ENCODE measurements around the gene ZNF579. TPM values are rescaled to one million over a fixed set of nuclear protein-coding genes. Genes with fewer than 3 reads are reported as not detected.

The ZNF579 gene
- total RNA-seq, 1 donor from 2014 or later = 2.1 TPM

GRCh38 chr19:55597501-55597921 is 16.9 kb upstream of the ZNF579 start:
- no peak overlapping the region for H3K4me3 ChIP-seq
- H3K27me3 ChIP-seq = no peaks in the 10 kb centered on the region
- DNase-seq (ENCODE audit: low spot score) = no peak
- peaks cover 25% of the 10 kb centered on the region for H3K4me1 Mint-ChIP-seq
- H3K9ac ChIP-seq = no peak overlapping the region
- peaks cover 12% of the 10 kb centered on the region for H3K9me3 Mint-ChIP-seq
- TF ChIP-seq EZH2phosphoT487 (IDR thresholded peaks at IDR 0.05) = no peak
- TF ChIP-seq CTCF (IDR thresholded peaks at IDR 0.05) = no peak
- TF ChIP-seq EZH2 (IDR thresholded peaks at IDR 0.05) = no peak
- H4K20me1 ChIP-seq (ENCODE audit: low read depth) = no peaks in the 10 kb centered on the region
- H3K36me3 ChIP-seq = peaks cover 17% of the 10 kb centered on the region
- H3K27me3 Mint-ChIP-seq (ENCODE audit: insufficient read depth, low read depth) = peaks cover 7% of the 10 kb centered on the region
- H3K4me3 Mint-ChIP-seq = no peak overlapping the region
- no peaks in the 10 kb centered on the region for H3K9me3 ChIP-seq (ENCODE audit: low read depth)
- H3K79me2 ChIP-seq (ENCODE audit: low read depth) = peaks cover 16% of the 10 kb centered on the region
- H3K4me1 ChIP-seq = peaks cover 6% of the 10 kb centered on the region
- H3K27ac Mint-ChIP-seq = no peak overlapping the region
- H3K27ac ChIP-seq = peak overlapping the region; percentile 33
- H3K36me3 Mint-ChIP-seq = peaks cover 40% of the 10 kb centered on the region
- H2AFZ ChIP-seq (replicated peaks) = no peak overlapping the region
- H3K4me2 ChIP-seq = peak overlapping the region; percentile 55
- peaks cover 44% of the 10 kb centered on the region for H3F3A ChIP-seq (ENCODE audit: low read depth)

GRCh38 chr19:55596304-55596703 is 15.7 kb upstream of the ZNF579 start:
- Mint-ChIP-seq H3K4me3 (no peak overlapping the region), H3K27me3 (ENCODE audit: insufficient read depth, low read depth) (peaks cover 4% of the 10 kb centered on the region), H3K4me1 (peaks cover 26% of the 10 kb centered on the region), H3K9me3 (peaks cover 8% of the 10 kb centered on the region), H3K36me3 (peaks cover 42% of the 10 kb centered on the region), H3K27ac (no peak overlapping the region)
- Histone ChIP-seq H4K20me1 (ENCODE audit: low read depth) (no peaks in the 10 kb centered on the region), H2AFZ (replicated peaks) (no peak overlapping the region), H3K4me3 (no peak overlapping the region), H3K4me2 (no peak overlapping the region), H3K4me1 (peaks cover 6% of the 10 kb centered on the region), H3K27me3 (no peaks in the 10 kb centered on the region), H3K9me3 (ENCODE audit: low read depth) (no peaks in the 10 kb centered on the region), H3F3A (ENCODE audit: low read depth) (peaks cover 42% of the 10 kb centered on the region), H3K9ac (no peak overlapping the region), H3K27ac (no peak overlapping the region), H3K79me2 (ENCODE audit: low read depth) (peaks cover 16% of the 10 kb centered on the region), H3K36me3 (peaks cover 17% of the 10 kb centered on the region)
- DNase-seq (ENCODE audit: low spot score) = no peak
- TF ChIP-seq EZH2phosphoT487 (IDR thresholded peaks at IDR 0.05) (no peak), CTCF (IDR thresholded peaks at IDR 0.05) (no peak), EZH2 (IDR thresholded peaks at IDR 0.05) (no peak)

GRCh38 chr19:55594996-55595545 is 14.4 kb upstream of the ZNF579 start:
- no peak for DNase-seq (ENCODE audit: low spot score)
- Histone ChIP-seq H3K4me3 (no peak overlapping the region), H3K27ac (no peak overlapping the region), H3K4me1 (peaks cover 11% of the 10 kb centered on the region), H3K4me2 (no peak overlapping the region), H3K9ac (no peak overlapping the region), H3K27me3 (no peaks in the 10 kb centered on the region), H3K79me2 (ENCODE audit: low read depth) (peaks cover 16% of the 10 kb centered on the region), H4K20me1 (ENCODE audit: low read depth) (no peaks in the 10 kb centered on the region), H3K9me3 (ENCODE audit: low read depth) (no peaks in the 10 kb centered on the region), H2AFZ (replicated peaks) (no peak overlapping the region), H3F3A (ENCODE audit: low read depth) (peaks cover 41% of the 10 kb centered on the region), H3K36me3 (peaks cover 17% of the 10 kb centered on the region)
- peaks cover 4% of the 10 kb centered on the region for H3K27me3 Mint-ChIP-seq (ENCODE audit: insufficient read depth, low read depth)
- H3K36me3 Mint-ChIP-seq = peaks cover 44% of the 10 kb centered on the region
- no peak for TF ChIP-seq CTCF (IDR thresholded peaks at IDR 0.05)
- no peak for TF ChIP-seq EZH2phosphoT487 (IDR thresholded peaks at IDR 0.05)
- no peak for TF ChIP-seq EZH2 (IDR thresholded peaks at IDR 0.05)
- peaks cover 29% of the 10 kb centered on the region for H3K4me1 Mint-ChIP-seq
- H3K4me3 Mint-ChIP-seq = peak overlapping the region; percentile 1
- no peak overlapping the region for H3K27ac Mint-ChIP-seq
- H3K9me3 Mint-ChIP-seq = peaks cover 8% of the 10 kb centered on the region

Measured in neural progenitor cell (in vitro differentiated cells).